Ishikawa (cell line): ENCODE measurements around the gene LSAMP.

Source experiments
- EP300 ChIP-seq: IDR thresholded peaks from 2 replicates; pipeline ENCODE4 v1.6.1; 2012; ENCODE audit warnings: borderline replicate concordance
- FOXM1 ChIP-seq: IDR thresholded peaks from 2 replicates; pipeline ENCODE4 v1.6.1; 2012; ENCODE audit warnings: low read depth, borderline replicate concordance
- NFIC ChIP-seq: IDR thresholded peaks from 2 replicates; pipeline ENCODE4 v1.6.1; 2012
- RAD21 ChIP-seq: IDR thresholded peaks from 2 replicates; pipeline ENCODE4 v1.6.1; 2012; ENCODE audit warnings: low read depth
- REST ChIP-seq: IDR thresholded peaks from 2 replicates; pipeline ENCODE4 v1.6.1; 2012; ENCODE audit warnings: low read depth, mild to moderate bottlenecking
- TAF1 ChIP-seq: IDR thresholded peaks from 2 replicates; pipeline ENCODE4 v1.6.1; 2012; ENCODE audit warnings: low read depth, mild to moderate bottlenecking
- USF1 ChIP-seq: IDR thresholded peaks from 2 replicates; pipeline ENCODE4 v1.6.1; 2012

- TF ChIP-seq RAD21 (no peak), FOXM1 (no peak), REST (no peak), USF1 (no peak), TAF1 (no peak), EP300 (no peak), NFIC (no peak)
Measured at GRCh38 chr3:115830764-115831395, 614.4 kb downstream of the LSAMP start.
